Renal cortical epithelial cell (primary cell): Measurements from ENCODE around the gene JARID2. TPM values are rescaled to one million over a fixed set of nuclear protein-coding genes. Genes with fewer than 3 reads are reported as not detected.

Source experiments
- DNase-seq: peaks from one replicate; pipeline ENCODE4 v3.0.0-alpha.2; 2011; ENCODE audit warnings: low read depth
- total RNA-seq: library from RNA; depleted of rRNA; stranded (reverse); fragments of >200 nt; gene quantifications from 2 replicates; pipeline ENCODE4 v1.2.3, GENCODE V29; 2014

Gene JARID2
- total RNA-seq, 1 donor from 2014 or later = 8.5 TPM

DNA sequence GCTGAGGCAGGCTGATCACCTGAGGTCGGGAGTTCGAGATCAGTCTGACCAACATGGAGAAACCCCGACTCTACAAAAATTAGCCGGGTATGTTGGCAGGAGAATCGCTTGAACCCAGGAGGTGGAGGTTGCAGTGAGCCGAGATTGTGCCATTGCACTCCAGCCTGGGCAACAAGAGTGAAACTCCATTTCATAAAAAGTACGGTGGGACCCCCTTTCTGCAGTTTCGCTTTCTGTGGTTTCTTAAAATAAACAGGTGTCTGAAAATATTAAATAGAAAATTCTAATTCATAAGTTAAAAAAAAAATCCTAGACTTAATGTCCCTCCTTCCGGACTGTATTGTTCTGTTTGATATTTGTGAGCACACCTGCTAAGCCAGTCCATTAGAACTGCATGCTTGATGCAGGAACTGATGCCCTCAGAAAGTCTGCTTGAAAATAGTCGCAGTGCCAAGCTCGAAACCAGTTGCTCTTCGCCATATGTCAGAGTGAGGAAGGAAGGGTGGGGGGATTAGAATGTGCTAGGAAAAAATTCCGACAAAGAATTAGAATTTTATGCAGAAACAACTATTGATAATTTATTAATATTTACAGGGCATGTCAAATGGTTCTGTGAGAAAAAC, 85.9 kb downstream of the JARID2 start:
- DNase-seq = no peak

DNA sequence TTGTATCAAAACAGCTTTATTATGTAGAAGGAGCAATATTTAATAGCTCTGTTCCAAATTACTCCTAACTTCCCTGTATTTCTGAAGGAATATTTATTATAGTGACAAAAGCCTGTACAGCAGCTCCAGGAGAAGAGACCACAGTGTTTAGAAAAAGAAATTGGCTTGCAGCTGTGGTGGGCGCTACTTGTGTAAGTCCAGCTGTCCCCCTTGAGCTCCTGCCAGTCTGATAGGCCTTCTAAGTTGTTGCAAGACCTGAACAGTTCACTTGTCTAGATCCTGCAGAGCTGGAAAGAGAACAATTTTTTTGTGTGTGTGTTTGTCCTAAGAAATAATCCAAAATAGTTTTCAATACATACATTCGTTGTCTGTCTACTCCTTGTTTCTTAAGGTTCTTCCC, 86.6 kb downstream of the JARID2 start:
- DNase-seq = no peak

DNA sequence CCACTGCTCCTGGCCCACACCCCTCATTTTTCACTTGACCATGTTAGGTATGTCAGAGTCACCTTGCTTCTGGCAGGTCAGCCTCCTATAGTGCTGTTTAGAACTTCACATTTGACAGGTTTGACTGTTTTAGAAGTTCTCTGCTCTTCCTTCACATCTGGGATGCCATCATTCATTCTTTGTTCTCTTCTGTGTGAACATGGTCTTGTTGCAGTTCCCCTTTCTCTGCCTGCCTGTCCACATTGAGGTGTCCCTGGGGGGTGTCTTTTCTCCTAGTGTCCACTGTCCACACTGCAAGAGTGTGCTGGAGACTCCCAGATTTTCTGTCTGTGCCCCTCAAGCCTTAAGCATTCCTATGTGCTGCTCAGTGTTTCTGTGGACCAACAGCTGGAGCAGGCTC, 89.5 kb downstream of the JARID2 start:
- DNase-seq = no peak

DNA sequence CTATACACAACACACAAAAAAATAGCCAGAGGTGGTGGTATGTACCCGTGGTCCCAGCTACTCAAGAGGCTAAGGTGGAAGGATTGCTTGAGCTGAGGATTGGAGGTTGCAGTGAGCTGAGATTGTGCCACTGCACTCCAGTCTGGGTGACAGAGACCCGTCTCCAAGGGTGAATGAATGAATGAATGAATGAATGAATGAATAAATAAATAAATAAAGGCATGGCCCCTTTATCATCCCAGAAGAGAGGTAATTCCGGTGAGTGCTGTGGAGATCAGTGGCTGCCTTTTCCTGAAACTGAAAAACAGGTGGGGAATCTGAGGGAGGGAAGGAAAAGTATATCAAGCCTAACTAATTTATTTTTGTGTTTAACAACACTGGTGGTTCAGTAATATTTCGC, 90.0 kb downstream of the JARID2 start:
- no peak for DNase-seq

DNA sequence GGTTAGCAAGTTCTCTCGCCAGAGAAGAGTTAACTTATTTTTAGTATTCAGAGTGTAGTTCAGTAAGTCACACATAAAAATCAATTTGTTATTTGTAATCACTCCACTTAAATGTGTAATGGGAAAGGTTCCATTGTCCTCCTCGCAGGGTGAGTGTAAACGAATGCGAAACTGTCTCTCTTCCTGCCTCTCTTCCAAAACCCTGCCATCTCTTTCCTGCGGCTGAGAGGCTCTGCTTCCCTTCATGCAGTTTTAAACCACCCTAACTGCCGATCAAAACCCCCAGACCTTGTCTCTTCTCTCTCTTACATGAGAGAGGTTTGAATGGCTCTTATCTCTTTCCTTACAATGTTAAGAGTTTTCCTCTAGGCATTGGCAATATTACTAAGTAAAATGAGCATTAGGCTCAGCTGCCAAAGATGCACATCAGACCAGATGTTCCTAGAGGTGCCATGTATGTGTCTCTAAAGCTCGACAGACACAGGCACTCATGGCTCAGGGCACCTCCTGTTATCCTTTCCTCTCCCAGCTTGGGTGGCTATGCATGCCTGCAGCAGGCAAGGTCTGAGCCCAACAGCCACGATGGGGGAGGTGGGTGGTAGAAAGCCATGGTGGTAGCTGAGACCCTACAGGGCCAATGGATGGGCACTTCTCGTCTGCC, 91.2 kb downstream of the JARID2 start:
- DNase-seq = no peak

GRCh38 chr6:15337582-15337981, 91.7 kb downstream of the JARID2 start:
- DNase-seq = no peak

GRCh38 chr6:15338476-15338875, 92.6 kb downstream of the JARID2 start:
- no peak for DNase-seq

DNA sequence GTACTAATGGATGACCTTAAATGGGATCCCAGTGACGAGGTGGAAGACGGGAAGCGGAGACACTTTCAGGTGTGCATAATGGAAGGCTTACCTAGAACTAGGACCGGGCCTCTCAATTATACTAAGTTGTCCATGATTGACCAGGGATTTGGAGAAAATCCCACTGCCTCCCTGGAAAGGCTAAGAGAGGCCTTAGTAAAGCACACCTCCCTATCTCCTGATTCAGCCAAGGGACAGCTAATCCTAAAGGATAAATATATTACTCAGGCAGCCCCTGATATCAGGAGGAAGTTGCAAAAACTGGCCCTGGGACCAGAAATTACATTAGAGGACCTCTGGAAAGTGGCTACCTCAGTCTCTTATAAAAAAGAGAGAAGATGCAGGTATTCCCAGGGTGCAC, 93.2 kb downstream of the JARID2 start:
- no peak for DNase-seq

- DNase-seq = no peak
Observed at GRCh38 chr6:15340105-15340601, 94.3 kb downstream of the JARID2 start.

- DNase-seq = no peak
Observed at GRCh38 chr6:15340775-15341174, 94.9 kb downstream of the JARID2 start.

DNA sequence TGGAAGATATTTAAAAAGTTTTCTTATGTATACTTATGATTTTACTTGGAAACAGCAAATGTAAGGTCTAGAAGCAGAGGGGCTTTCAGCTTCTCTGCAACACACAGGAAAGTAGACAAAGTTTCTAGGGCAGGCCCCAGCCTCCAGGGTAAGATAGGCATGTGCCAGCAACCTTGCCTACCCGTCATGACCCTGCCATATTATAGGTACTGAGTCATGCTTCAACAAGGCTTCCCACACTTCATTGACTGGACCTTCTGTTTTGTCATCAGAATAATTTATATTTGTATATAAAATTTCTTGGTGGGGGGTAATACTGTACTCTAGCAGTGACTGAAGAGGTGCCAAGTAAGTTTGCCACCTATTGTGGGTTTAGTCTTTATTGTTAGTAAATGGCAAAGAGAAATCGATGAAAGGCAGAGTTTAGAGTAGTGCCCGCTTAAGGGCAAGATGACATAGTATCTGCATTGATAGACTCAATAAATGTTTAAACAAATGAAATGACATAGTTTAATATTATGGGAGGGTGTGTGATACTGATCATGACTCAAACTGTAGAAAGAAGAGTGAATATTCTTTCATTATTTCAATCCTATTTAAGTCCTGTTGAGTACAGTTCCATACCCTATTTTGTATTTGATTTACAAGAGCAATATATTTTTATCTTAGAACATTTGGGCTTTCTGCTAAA, 95.6 kb downstream of the JARID2 start:
- DNase-seq = peak; percentile 55

GRCh38 chr6:15342114-15342513, 96.2 kb downstream of the JARID2 start:
- DNase-seq = no peak

DNA sequence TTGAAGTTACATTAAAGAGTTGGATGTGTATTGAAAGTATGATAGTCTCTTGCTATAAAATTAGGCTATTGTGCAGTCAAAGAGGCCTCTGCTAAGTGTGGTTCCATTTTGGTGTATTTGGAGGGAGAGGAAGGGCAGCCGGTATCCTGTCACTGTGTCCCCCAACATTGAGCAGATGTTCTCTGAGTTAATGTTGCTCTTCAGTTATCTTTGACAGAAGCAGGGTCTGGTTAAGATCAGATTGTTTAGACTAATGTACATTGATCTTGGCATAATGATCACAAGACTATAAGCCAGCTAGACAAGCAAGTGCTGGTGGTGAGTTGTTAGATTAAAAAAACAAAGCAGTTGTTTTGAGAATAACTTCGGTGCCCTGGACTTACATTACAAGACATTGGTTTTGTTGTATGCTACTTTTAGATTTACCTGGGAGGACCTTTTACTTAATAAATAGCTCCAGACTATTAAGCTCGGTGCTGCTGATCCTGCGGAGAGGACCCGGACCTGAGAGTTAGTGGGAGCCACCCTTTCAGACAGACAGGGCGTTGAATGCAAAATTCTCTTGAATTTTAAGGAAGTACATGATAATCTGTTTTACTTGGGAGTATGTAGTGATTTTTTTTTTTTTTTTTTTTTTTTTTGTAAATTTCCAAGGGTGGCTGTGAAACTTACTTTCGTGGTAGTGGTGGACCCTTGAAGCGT, 97.8 kb downstream of the JARID2 start:
- DNase-seq = no peak

DNA sequence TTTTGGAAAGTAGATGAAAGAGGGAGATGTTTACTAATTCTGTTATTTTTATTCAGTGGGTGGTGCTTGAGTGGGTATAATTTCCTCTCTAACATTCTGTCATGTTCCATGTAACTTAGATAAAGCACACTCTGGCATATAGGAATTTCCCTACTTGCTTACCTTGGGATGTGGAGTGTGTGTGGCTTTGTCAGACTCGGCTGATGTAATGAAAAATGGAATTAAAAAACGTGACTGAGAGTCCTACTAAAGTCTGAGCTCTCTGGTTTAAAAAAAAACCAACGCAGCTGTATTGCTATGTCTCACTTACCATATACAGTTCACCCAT, 98.3 kb downstream of the JARID2 start:
- no peak for DNase-seq

GRCh38 chr6:15344831-15345230, 99.0 kb downstream of the JARID2 start:
- DNase-seq = no peak

DNA sequence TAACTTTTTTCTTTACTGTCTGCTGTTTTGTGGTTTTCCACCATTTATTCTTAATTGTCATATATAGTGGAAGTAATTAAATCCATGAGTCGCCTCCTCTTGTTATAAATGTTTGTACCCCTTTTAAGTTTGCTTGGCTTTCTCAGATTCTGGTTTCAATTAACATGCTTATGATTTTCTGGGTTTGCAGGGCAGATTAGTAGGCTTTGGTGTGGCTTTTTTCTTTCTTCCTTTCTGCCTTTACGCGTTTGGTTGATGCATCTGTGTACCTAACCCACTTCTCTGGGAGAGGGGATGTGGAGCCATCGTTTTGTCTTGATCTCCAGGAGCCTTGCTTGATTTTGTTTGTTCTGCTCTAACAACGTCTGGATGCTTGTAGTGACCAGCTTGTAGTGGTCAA, 100.4 kb downstream of the JARID2 start:
- no peak for DNase-seq

GRCh38 chr6:15348528-15348927, 102.7 kb downstream of the JARID2 start:
- no peak for DNase-seq

DNA sequence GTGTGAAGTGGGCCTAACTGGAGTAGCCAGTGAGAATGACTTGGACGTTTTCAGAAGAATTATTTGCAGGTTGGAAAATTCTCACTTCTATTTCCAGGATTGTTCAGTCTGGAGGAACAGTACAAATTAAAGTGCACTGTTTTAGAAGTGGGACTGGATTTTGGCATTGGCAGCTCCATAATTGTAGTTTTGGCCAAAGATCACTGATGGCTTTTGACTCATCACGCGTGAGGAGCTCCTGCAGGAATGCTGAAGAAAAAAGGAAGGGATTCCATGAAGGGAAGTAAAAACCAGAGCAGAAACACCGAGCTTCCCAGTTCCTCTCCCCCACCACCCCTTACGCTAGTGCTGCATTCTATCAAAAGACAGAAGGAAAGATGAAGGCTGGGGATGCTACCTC, 103.5 kb downstream of the JARID2 start:
- DNase-seq = no peak

GRCh38 chr6:15350386-15351083, 104.7 kb downstream of the JARID2 start:
- no peak for DNase-seq

- DNase-seq = no peak
Observed at GRCh38 chr6:15351631-15352030, 105.8 kb downstream of the JARID2 start.

DNA sequence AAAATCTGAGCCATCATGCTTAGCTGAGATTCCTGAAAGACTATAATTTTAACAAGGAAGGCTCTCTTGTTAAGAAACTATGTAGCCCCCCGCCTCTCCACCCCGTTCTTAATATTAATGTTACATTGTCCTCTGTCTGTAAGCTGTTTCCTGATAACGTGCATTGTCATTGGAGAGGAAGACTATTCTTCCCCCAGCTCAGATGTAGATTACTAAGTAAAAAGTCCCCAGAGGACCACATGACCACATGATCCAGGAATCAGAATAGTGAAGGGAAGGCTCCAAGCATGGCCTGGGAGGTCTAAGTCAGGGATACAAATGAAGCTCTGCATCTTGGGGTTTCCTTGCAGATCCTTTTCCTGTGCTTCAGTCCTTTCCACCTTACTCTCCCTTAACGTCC, 106.4 kb downstream of the JARID2 start:
- no peak for DNase-seq

- DNase-seq = no peak
Observed at GRCh38 chr6:15352845-15353244, 107.0 kb downstream of the JARID2 start.
